Liver (tissue), 9 donors: Measurements from ENCODE around the gene COL26A1. TPM values are rescaled to one million over a fixed set of nuclear protein-coding genes. Genes with fewer than 3 reads are reported as not detected.

Experiments used
- DNase-seq: peaks from one replicate; pipeline ENCODE4 v3.0.0-alpha.2; 2017; ENCODE audit warnings: low spot score
- H3K27ac ChIP-seq, 2 donors: one replicate each; pipeline ENCODE4 v1.7.0; 2013; ENCODE audit warnings: inconsistent platforms in 2 of 2, low read length in 2 of 2, control low read depth in 1 of 2, low read depth in 1 of 2, mild to moderate bottlenecking in 1 of 2
- H3K27me3 ChIP-seq, 4 donors: one replicate each; pipeline versions ENCODE4 v1.6.1 to v1.7.0; 2013; ENCODE audit warnings: low read length in 3 of 4, inconsistent platforms in 1 of 4, mild to moderate bottlenecking in 1 of 4, moderate library complexity in 1 of 4; ENCODE audit not compliant: control insufficient read depth in 4 of 4, insufficient read depth in 4 of 4
- H3K36me3 ChIP-seq, 4 donors: one replicate each; pipeline versions ENCODE4 v1.6.1 to v1.7.0; 2013; ENCODE audit warnings: low read length in 3 of 4, mild to moderate bottlenecking in 3 of 4, low read depth in 1 of 4, moderate library complexity in 1 of 4; ENCODE audit not compliant: control insufficient read depth in 4 of 4, insufficient read depth in 3 of 4
- H3K4me1 ChIP-seq, 4 donors: one replicate each; pipeline versions ENCODE4 v1.6.1 to v1.7.0; 2013; ENCODE audit warnings: low read length in 3 of 4, mild to moderate bottlenecking in 3 of 4, moderate library complexity in 1 of 4; ENCODE audit not compliant: control insufficient read depth in 4 of 4, insufficient read depth in 4 of 4
- H3K4me3 ChIP-seq, 3 donors: one replicate each; pipeline versions ENCODE4 v1.6.1 to v1.7.0; 2013; ENCODE audit warnings: low read length in 3 of 3, control low read depth in 1 of 3, low read depth in 1 of 3, mild to moderate bottlenecking in 1 of 3
- H3K9ac ChIP-seq, 2 donors: one replicate each; pipeline ENCODE4 v1.7.0; 2013; ENCODE audit warnings: low read length in 2 of 2, mild to moderate bottlenecking in 2 of 2, moderate library complexity in 2 of 2, control low read depth in 1 of 2, low read depth in 1 of 2
- H3K9me3 ChIP-seq, 4 donors: one replicate each; pipeline versions ENCODE4 v1.6.1 to v1.7.0; 2013; ENCODE audit warnings: low read length in 3 of 4; ENCODE audit not compliant: control insufficient read depth in 4 of 4
- EGR1 ChIP-seq, 2 donors: IDR thresholded peaks; 2 replicates each; pipeline ENCODE4 v1.6.1; 2016 to 2018; ENCODE audit warnings: antibody characterized with exemption in 2 of 2, low read depth in 2 of 2
- FOXA1 ChIP-seq: IDR thresholded peaks from 2 replicates; pipeline ENCODE4 v1.6.1; 2016; ENCODE audit warnings: antibody characterized with exemption
- FOXA2 ChIP-seq: IDR thresholded peaks from 2 replicates; pipeline ENCODE4 v1.6.1; 2016; ENCODE audit warnings: antibody characterized with exemption
- GABPA ChIP-seq, 2 donors: IDR thresholded peaks in 1 of 2; conservative IDR thresholded peaks in 1 of 2; 2 replicates each; pipeline ENCODE4 v1.6.1; 2016; ENCODE audit warnings: antibody characterized with exemption in 2 of 2, mild to moderate bottlenecking in 1 of 2, moderate library complexity in 1 of 2
- HNF4A ChIP-seq, 2 donors: conservative IDR thresholded peaks; 2 replicates each; pipeline ENCODE4 v1.6.1; 2016; ENCODE audit warnings: antibody characterized with exemption in 2 of 2, mild to moderate bottlenecking in 2 of 2
- HNF4G ChIP-seq: IDR thresholded peaks from 2 replicates; pipeline ENCODE4 v1.6.1; 2016; ENCODE audit warnings: antibody characterized with exemption
- JUND ChIP-seq, 2 donors: IDR thresholded peaks; 2 replicates each; pipeline ENCODE4 v1.6.1; 2016; ENCODE audit warnings: antibody characterized with exemption in 2 of 2
- NR2F2 ChIP-seq: IDR thresholded peaks from 2 replicates; pipeline ENCODE4 v1.6.1; 2016; ENCODE audit warnings: antibody characterized with exemption
- RAD21 ChIP-seq, 2 donors: IDR thresholded peaks; 2 replicates each; pipeline ENCODE4 v1.6.1; 2016; ENCODE audit warnings: antibody characterized with exemption in 2 of 2, mild to moderate bottlenecking in 2 of 2
- RXRA ChIP-seq, 2 donors: IDR thresholded peaks; 2 replicates each; pipeline ENCODE4 v1.6.1; 2017 to 2018; ENCODE audit warnings: antibody characterized with exemption in 2 of 2, mild to moderate bottlenecking in 1 of 2
- TAF1 ChIP-seq: conservative IDR thresholded peaks from 2 replicates; pipeline ENCODE4 v1.6.1; 2016; ENCODE audit warnings: antibody characterized with exemption, mild to moderate bottlenecking
- YY1 ChIP-seq: IDR thresholded peaks from 2 replicates; pipeline ENCODE4 v1.6.1; 2016; ENCODE audit warnings: antibody characterized with exemption, mild to moderate bottlenecking
- WGBS: extraction: QIAGEN DNeasy Blood & Tissue Kit; methylation state at CpG from one replicate; pipeline ENCODE4 v1.1.7; 2013; 5-methylcytosine and 5-hydroxymethylcytosine counted together
- polyA plus RNA-seq, 2 donors: library from polyadenylated mRNA; stranded (reverse) in 1 of 2; unstranded in 1 of 2; fragments of 200-250 nt in 1 of 2; fragments of >200 nt in 1 of 2; fragmentation: Nextera tagmentation in 1 of 2; extraction: Ambion mirVana in 1 of 2; gene quantifications; one replicate each; pipeline versions ENCODE4 v1.2.1 to v1.2.3, GENCODE V29; 2013 to 2015
- total RNA-seq, 2 donors: library from RNA; depleted of rRNA; stranded (reverse); fragments of >200 nt; gene quantifications; one replicate each; pipeline ENCODE4 v1.2.3, GENCODE V29; 2014
- TF ChIP-seq, protein P1 (sequence below): IDR thresholded peaks from 2 replicates; pipeline ENCODE4 v1.6.1; 2016; ENCODE audit warnings: antibody characterized with exemption
- TF ChIP-seq, protein P2 (sequence below): IDR thresholded peaks from 2 replicates; pipeline ENCODE4 v1.6.1; 2016; ENCODE audit warnings: antibody characterized with exemption
- TF ChIP-seq, protein P3 (sequence below): IDR thresholded peaks from 2 replicates; pipeline ENCODE4 v1.6.1; 2016; ENCODE audit warnings: antibody characterized with exemption
- TF ChIP-seq, protein P4 (sequence below): fragments of 150-350 bp; IDR thresholded peaks from 2 replicates; pipeline ENCODE4 v1.5.1; 2017; ENCODE audit warnings: improper control_type of control experiment, low read depth, low read length; ENCODE audit not compliant: missing input control
- donor health status: healthy.
- donor health status: healthy.
- donor health status: healthy.
- donor health status: healthy.
- donor health status: healthy.

The COL26A1 gene
- total and polyA plus RNA-seq, 4 donors, result 0.76 to 1.8 (median 0.96) TPM

DNA sequence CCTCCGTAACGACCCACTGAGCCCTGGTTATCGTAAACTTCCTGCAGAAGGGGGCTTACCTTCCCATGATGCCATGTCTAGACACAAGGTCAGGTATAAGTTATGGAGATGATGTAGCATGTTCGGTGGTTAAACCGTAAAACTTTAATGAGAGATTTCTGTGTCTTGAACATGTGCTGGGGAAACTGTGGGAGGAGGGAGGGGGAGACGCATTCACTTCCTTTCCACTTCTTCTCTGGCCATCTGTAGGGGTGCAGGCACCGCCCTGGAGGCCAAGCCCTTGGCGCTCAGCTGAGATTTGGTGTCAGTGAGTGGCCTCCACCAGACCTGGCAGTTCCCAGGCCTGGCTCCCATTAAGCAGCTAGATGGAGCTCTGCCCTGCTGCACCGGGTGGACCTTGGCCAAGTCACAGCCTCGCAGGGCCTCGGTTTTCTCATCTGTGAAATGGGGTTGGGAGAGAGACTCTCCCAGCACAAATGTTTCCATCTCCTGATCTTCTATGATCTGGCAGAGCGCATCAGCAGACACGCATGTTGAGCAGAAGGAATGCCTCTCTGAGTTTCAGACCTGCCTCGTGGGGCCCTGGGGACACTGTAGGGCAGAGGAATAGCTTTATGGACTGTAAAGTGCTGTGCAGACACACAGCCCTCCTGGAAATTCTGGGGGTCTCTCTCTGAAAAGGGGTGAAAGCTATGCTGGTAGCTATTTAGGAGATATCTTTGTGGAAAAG lies 106.0 kb downstream of the COL26A1 start:
- no peaks in the 10 kb centered on the region for H3K4me1 ChIP-seq
- H3K36me3 ChIP-seq, result no peaks in the 10 kb centered on the region
- no peak overlapping the region for H3K9ac ChIP-seq
- 83% methylated on average over 14 of the region's 14 CpGs for WGBS
- no peak overlapping the region for H3K27ac ChIP-seq
- no peaks in the 10 kb centered on the region for H3K27me3 ChIP-seq
- DNase-seq, result no peak
- no peaks in the 10 kb centered on the region for H3K9me3 ChIP-seq
- TF ChIP-seq, protein P1, sequence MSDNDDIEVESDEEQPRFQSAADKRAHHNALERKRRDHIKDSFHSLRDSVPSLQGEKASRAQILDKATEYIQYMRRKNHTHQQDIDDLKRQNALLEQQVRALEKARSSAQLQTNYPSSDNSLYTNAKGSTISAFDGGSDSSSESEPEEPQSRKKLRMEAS, result no peak
- TF ChIP-seq RXRA (IDR thresholded peaks at IDR 0.05) (no peak), TAF1 (no peak), EGR1 (IDR thresholded peaks at IDR 0.05; ENCODE audit: low read depth in 2 of 2) (no peak), FOXA1 (no peak), NR2F2 (no peak), YY1 (no peak), GABPA (IDR thresholded peaks at IDR 0.05 in 1 of 2, conservative IDR thresholded peaks at IDR 0.05 in 1 of 2) (no peak), JUND (IDR thresholded peaks at IDR 0.05) (no peak), RAD21 (IDR thresholded peaks at IDR 0.05) (no peak), HNF4G (no peak), FOXA2 (no peak), HNF4A (conservative IDR thresholded peaks at IDR 0.05) (no peak)
- TF ChIP-seq, protein P2, sequence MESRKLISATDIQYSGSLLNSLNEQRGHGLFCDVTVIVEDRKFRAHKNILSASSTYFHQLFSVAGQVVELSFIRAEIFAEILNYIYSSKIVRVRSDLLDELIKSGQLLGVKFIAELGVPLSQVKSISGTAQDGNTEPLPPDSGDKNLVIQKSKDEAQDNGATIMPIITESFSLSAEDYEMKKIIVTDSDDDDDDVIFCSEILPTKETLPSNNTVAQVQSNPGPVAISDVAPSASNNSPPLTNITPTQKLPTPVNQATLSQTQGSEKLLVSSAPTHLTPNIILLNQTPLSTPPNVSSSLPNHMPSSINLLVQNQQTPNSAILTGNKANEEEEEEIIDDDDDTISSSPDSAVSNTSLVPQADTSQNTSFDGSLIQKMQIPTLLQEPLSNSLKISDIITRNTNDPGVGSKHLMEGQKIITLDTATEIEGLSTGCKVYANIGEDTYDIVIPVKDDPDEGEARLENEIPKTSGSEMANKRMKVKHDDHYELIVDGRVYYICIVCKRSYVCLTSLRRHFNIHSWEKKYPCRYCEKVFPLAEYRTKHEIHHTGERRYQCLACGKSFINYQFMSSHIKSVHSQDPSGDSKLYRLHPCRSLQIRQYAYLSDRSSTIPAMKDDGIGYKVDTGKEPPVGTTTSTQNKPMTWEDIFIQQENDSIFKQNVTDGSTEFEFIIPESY, result no peak
- TF ChIP-seq, protein P3, sequence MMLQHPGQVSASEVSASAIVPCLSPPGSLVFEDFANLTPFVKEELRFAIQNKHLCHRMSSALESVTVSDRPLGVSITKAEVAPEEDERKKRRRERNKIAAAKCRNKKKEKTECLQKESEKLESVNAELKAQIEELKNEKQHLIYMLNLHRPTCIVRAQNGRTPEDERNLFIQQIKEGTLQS, result no peak
- TF ChIP-seq, protein P4, sequence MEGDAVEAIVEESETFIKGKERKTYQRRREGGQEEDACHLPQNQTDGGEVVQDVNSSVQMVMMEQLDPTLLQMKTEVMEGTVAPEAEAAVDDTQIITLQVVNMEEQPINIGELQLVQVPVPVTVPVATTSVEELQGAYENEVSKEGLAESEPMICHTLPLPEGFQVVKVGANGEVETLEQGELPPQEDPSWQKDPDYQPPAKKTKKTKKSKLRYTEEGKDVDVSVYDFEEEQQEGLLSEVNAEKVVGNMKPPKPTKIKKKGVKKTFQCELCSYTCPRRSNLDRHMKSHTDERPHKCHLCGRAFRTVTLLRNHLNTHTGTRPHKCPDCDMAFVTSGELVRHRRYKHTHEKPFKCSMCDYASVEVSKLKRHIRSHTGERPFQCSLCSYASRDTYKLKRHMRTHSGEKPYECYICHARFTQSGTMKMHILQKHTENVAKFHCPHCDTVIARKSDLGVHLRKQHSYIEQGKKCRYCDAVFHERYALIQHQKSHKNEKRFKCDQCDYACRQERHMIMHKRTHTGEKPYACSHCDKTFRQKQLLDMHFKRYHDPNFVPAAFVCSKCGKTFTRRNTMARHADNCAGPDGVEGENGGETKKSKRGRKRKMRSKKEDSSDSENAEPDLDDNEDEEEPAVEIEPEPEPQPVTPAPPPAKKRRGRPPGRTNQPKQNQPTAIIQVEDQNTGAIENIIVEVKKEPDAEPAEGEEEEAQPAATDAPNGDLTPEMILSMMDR, result no peak
- H3K4me3 ChIP-seq, result no peak overlapping the region

DNA sequence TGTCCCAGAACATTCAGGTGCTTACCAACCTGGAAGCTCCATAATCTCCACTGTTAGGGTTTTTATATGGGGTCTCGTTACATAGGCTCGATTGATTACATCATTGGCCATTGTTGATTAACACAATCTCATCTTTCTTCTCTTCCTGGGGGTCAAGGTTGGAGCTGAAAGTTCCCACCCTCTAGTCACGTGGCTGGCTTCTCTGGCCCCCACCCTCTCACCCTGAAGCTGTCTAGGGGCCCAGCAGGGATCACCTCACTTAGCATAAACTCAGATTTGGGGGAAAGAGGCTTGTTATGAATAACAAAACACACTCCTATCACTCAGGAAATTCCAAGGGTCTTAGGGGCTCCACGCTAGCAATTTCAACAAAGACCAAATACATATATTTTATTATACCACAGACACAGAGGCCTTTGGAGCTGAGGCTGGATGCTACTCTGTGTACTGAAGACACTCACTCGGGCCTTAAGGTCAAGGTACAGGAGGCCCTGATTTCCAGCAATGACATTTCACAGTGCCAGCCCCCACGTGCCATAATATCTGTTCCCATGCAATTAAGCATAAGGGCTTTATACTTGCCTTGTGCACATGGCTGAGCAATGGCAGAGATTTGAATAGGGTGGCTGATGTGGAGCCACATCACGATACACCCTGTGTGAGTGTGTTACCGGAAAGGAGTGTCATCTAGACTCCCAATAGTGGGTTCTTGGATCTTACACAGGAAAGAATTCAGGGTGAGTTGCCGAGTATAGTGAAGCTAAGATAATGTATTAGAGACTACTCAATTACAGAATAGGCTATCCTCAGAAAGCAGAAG lies 108.2 kb downstream of the COL26A1 start:
- no peaks in the 10 kb centered on the region for H3K4me1 ChIP-seq
- no peaks in the 10 kb centered on the region for H3K36me3 ChIP-seq
- H3K27ac ChIP-seq, result no peak overlapping the region
- H3K4me3 ChIP-seq, result no peak overlapping the region
- TF ChIP-seq YY1, result no peak
- no peak for TF ChIP-seq RXRA (IDR thresholded peaks at IDR 0.05)
- no peaks in the 10 kb centered on the region for H3K27me3 ChIP-seq
- no peak for DNase-seq
- 84% methylated on average over 9 of the region's 9 CpGs for WGBS
- no peaks in the 10 kb centered on the region for H3K9me3 ChIP-seq
- no peak overlapping the region for H3K9ac ChIP-seq
